ENCODE results near the gene ARHGAP28.

- TF ChIP-seq, protein P1, sequence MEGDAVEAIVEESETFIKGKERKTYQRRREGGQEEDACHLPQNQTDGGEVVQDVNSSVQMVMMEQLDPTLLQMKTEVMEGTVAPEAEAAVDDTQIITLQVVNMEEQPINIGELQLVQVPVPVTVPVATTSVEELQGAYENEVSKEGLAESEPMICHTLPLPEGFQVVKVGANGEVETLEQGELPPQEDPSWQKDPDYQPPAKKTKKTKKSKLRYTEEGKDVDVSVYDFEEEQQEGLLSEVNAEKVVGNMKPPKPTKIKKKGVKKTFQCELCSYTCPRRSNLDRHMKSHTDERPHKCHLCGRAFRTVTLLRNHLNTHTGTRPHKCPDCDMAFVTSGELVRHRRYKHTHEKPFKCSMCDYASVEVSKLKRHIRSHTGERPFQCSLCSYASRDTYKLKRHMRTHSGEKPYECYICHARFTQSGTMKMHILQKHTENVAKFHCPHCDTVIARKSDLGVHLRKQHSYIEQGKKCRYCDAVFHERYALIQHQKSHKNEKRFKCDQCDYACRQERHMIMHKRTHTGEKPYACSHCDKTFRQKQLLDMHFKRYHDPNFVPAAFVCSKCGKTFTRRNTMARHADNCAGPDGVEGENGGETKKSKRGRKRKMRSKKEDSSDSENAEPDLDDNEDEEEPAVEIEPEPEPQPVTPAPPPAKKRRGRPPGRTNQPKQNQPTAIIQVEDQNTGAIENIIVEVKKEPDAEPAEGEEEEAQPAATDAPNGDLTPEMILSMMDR (IDR thresholded peaks at IDR 0.05) = no peak
- TF ChIP-seq POLR2A (IDR thresholded peaks at IDR 0.05) = no peak
Measured at GRCh38 chr18:6711467-6711866, 18.0 kb upstream of the ARHGAP28 start.

All from right lobe of liver (tissue), 4 donors.